K562 (cell line): ENCODE measurements around the gene EML3. TPM values are rescaled to one million over a fixed set of nuclear protein-coding genes. Genes with fewer than 3 reads are reported as not detected.

Experiments used
- ARHGAP35 ChIP-seq: fragments of 450-650 bp; IDR thresholded peaks from 2 replicates; pipeline ENCODE4 v1.6.1; 2018; ENCODE audit not compliant: partially characterized antibody
- BRD9 ChIP-seq: fragments of 450-650 bp; IDR thresholded peaks from 2 replicates; pipeline ENCODE4 v1.6.1; 2018; ENCODE audit warnings: low read depth; ENCODE audit not compliant: partially characterized antibody
- CEBPG ChIP-seq, 3 experiments: fragments of 200-800 bp in 1 of 3; sonication (Bioruptor generic) in 1 of 3; sonication (generic) in 1 of 3; formaldehyde crosslinking in 1 of 3; IDR thresholded peaks in 2 of 3; conservative IDR thresholded peaks in 1 of 3; 2 replicates each; pipeline versions ENCODE4 v1.6.1 to v1.8.0; 2016 to 2022; ENCODE audit warnings: missing compliant biosample characterization in 2 of 3, missing genetic modification characterization in 2 of 3, mild to moderate bottlenecking in 1 of 3, missing genetic modification reagents in 1 of 3
- GTF2E2 ChIP-seq: fragments of 200-800 bp; sonication (Bioruptor generic); IDR thresholded peaks from 2 replicates; pipeline ENCODE4 v1.6.1; 2016; ENCODE audit warnings: missing genetic modification characterization, missing compliant biosample characterization
- KLF10 ChIP-seq: fragments of 250-450 bp; sonication (Bioruptor Pico); IDR thresholded peaks from 2 replicates; pipeline ENCODE4 v1.6.1; 2021; ENCODE audit warnings: matching md5 sums
- KLF16 ChIP-seq: IDR thresholded peaks from 2 replicates; pipeline ENCODE4 v1.6.1; 2016; ENCODE audit warnings: antibody characterized with exemption
- POLR2G ChIP-seq: fragments of 200-400 bp; formaldehyde crosslinking; IDR thresholded peaks from 2 replicates; pipeline ENCODE4 v1.6.1; 2017; ENCODE audit warnings: low read depth, mild to moderate bottlenecking, antibody characterized with exemption, low read length, moderate library complexity
- SAFB ChIP-seq: fragments of 200-400 bp; formaldehyde crosslinking; IDR thresholded peaks from 2 replicates; pipeline ENCODE4 v1.6.1; 2017; ENCODE audit warnings: low read depth, low read length, borderline replicate concordance
- SAP30 ChIP-seq: fragments of 200-600 bp; sonication (generic); IDR thresholded peaks from 2 replicates; pipeline ENCODE4 v1.6.1; 2012; ENCODE audit warnings: borderline replicate concordance, low read depth, mild to moderate bottlenecking, moderate library complexity, low read length, control low read depth, inconsistent platforms; ENCODE audit not compliant: insufficient read depth, poor library complexity, severe bottlenecking
- SMAD4 ChIP-seq: fragments of 250-450 bp; sonication (Bioruptor Pico); conservative IDR thresholded peaks from 2 replicates; pipeline ENCODE4 v1.8.0; 2021; ENCODE audit warnings: inconsistent platforms, mild to moderate bottlenecking, moderate library complexity
- SRF ChIP-seq, 2 experiments: fragments of 250-450, 450-650 bp in 1 of 2; sonication (Bioruptor Pico) in 1 of 2; sonication (generic) in 1 of 2; formaldehyde crosslinking; IDR thresholded peaks; 2 replicates each; pipeline versions ENCODE4 v1.5.0 to v1.5.1; 2020 to 2022; ENCODE audit warnings: mild to moderate bottlenecking in 1 of 2, missing genetic modification reagents in 1 of 2
- TCF3 ChIP-seq: sonication (generic); formaldehyde crosslinking; IDR thresholded peaks from 2 replicates; pipeline ENCODE4 v1.4.0; 2020; ENCODE audit warnings: mild to moderate bottlenecking, missing genetic modification reagents
- TOE1 ChIP-seq, 2 experiments: fragments of 450-650 bp in 1 of 2; sonication (generic) in 1 of 2; formaldehyde crosslinking in 1 of 2; IDR thresholded peaks; 2 replicates each; pipeline versions ENCODE4 v1.7.1 to v1.8.0; 2016 to 2022; ENCODE audit warnings: borderline replicate concordance in 2 of 2, mild to moderate bottlenecking in 2 of 2, antibody characterized with exemption in 1 of 2, inconsistent platforms in 1 of 2, low read depth in 1 of 2, missing genetic modification reagents in 1 of 2, moderate library complexity in 1 of 2
- ZBTB1 ChIP-seq: sonication (generic); formaldehyde crosslinking; IDR thresholded peaks from 2 replicates; pipeline ENCODE4 v1.8.1; 2023; ENCODE audit warnings: missing genetic modification reagents, low read depth, mild to moderate bottlenecking, borderline replicate concordance
- ZBTB8A ChIP-seq: fragments of 450-650 bp; IDR thresholded peaks from 2 replicates; pipeline ENCODE4 v1.6.1; 2018; ENCODE audit warnings: mild to moderate bottlenecking, moderate library complexity; ENCODE audit not compliant: partially characterized antibody
- ZNF41 ChIP-seq: fragments of 250-450 bp; sonication (Bioruptor Pico); conservative IDR thresholded peaks from 2 replicates; pipeline ENCODE4 v1.4.0; 2020; ENCODE audit warnings: mild to moderate bottlenecking
- ZNF57 ChIP-seq: fragments of 450-650 bp; formaldehyde crosslinking; IDR thresholded peaks from 2 replicates; pipeline ENCODE4 v1.4.0; 2020; ENCODE audit warnings: mild to moderate bottlenecking, moderate library complexity
- ZNF584 ChIP-seq: fragments of 200-800 bp; sonication (Bioruptor generic); IDR thresholded peaks from 2 replicates; pipeline ENCODE4 v1.6.1; 2016; ENCODE audit warnings: low read depth, mild to moderate bottlenecking, missing genetic modification characterization, missing compliant biosample characterization
- polyA plus RNA-seq, 8 experiments: library from polyadenylated mRNA; depleted of rRNA in 4 of 8; stranded (reverse) in 5 of 8; unstranded in 3 of 8; fragments of >200 nt; fragmentation: Nextera tagmentation in 2 of 8; fragmentation: Illumina TruSeq in 1 of 8; extraction: Ambion mirVana in 2 of 8; extraction: Trizol in 1 of 8; gene quantifications; 2 replicates each; pipeline versions ENCODE4 v1.2.1 to v1.2.3, GENCODE V29; 2011 to 2014; ENCODE audit warnings: inconsistent platforms in 1 of 8, missing spikeins in 1 of 8
- total RNA-seq, 7 experiments: library from RNA; depleted of rRNA in 6 of 7; stranded (reverse); fragments of >200 nt in 6 of 7; fragmentation: Illumina TruSeq in 2 of 7; extraction: Trizol in 2 of 7; gene quantifications; 2 replicates each; pipeline versions ENCODE4 v1.2.1 to v1.2.3, GENCODE V29; 2011 to 2021; ENCODE audit warnings: low replicate concordance in 1 of 7
- TF ChIP-seq, protein P1 (sequence below): sonication (generic); formaldehyde crosslinking; IDR thresholded peaks from 2 replicates; pipeline ENCODE4 v1.8.0; 2022; ENCODE audit warnings: mild to moderate bottlenecking, missing genetic modification reagents
- TF ChIP-seq, protein P2 (sequence below): fragments of 450-650 bp; formaldehyde crosslinking; IDR thresholded peaks from 2 replicates; pipeline ENCODE4 v1.4.0; 2020; ENCODE audit warnings: mild to moderate bottlenecking, moderate library complexity

Gene EML3
- total and polyA plus RNA-seq, 9 of the 15 experiments (the other 6 are each of a cell fraction or from before 2014, with no cell fraction given) = 0.32 to 90.5 (median 26.4) TPM

DNA sequence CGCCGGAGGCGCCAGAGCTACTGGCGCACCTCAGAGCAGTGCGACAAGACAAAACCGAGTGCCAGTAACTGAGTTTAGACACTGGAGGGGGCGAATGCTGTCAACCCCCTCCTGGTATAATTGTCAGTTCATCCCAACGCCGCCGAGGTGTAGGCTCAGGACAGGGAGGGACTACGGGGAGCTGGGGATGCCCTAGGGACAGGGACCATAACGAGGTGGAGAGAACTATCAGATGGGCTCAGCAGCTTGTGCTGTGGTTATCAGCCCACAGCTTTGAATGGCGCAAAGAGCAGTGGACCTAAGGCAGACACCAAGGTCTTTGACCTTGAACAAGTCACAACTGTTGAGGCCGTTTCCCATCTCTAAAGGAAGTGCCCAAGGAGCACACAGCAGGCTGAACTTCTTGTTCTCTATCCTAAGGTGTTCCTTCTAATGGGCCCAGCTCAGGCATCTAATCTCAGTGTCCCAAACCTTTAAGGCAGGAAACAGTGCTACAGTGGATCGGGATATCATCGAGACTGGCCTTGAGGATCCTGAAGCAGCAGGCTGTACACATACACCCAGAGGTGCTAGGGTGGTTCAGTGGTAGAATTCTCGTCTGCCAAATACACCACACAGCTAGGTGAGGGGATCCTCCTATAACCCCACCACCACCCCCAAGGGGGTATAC, 20.3 kb downstream of the EML3 start (continued):
- TF ChIP-seq TCF3 = peak; percentile 48; the same call in 1 of the 2 replicates
- no peak for TF ChIP-seq TOE1 (IDR thresholded peaks at IDR 0.05; ENCODE audit: borderline replicate concordance)
- no peak for TF ChIP-seq TOE1 (CRISPR knock-in tag; IDR thresholded peaks at IDR 0.05; ENCODE audit: borderline replicate concordance, low read depth)
- TF ChIP-seq ZNF57 = no peak
- TF ChIP-seq ZNF41 = no peak
- TF ChIP-seq SMAD4 (CRISPR knock-in tag) = no peak
- TF ChIP-seq KLF10 (CRISPR knock-in tag) = no peak
- no peak for TF ChIP-seq SRF (CRISPR knock-in tag; IDR thresholded peaks at IDR 0.05)
- TF ChIP-seq, protein P1, sequence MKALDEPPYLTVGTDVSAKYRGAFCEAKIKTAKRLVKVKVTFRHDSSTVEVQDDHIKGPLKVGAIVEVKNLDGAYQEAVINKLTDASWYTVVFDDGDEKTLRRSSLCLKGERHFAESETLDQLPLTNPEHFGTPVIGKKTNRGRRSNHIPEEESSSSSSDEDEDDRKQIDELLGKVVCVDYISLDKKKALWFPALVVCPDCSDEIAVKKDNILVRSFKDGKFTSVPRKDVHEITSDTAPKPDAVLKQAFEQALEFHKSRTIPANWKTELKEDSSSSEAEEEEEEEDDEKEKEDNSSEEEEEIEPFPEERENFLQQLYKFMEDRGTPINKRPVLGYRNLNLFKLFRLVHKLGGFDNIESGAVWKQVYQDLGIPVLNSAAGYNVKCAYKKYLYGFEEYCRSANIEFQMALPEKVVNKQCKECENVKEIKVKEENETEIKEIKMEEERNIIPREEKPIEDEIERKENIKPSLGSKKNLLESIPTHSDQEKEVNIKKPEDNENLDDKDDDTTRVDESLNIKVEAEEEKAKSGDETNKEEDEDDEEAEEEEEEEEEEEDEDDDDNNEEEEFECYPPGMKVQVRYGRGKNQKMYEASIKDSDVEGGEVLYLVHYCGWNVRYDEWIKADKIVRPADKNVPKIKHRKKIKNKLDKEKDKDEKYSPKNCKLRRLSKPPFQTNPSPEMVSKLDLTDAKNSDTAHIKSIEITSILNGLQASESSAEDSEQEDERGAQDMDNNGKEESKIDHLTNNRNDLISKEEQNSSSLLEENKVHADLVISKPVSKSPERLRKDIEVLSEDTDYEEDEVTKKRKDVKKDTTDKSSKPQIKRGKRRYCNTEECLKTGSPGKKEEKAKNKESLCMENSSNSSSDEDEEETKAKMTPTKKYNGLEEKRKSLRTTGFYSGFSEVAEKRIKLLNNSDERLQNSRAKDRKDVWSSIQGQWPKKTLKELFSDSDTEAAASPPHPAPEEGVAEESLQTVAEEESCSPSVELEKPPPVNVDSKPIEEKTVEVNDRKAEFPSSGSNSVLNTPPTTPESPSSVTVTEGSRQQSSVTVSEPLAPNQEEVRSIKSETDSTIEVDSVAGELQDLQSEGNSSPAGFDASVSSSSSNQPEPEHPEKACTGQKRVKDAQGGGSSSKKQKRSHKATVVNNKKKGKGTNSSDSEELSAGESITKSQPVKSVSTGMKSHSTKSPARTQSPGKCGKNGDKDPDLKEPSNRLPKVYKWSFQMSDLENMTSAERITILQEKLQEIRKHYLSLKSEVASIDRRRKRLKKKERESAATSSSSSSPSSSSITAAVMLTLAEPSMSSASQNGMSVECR (CRISPR knock-in tag) = no peak
- TF ChIP-seq ZBTB1 (CRISPR knock-in tag) = 0 out of 2 replicates have a peak, but pooled peaks have one; percentile 52
- TF ChIP-seq POLR2G = no peak
- no peak for TF ChIP-seq ZNF584 (CRISPR knock-in tag)
- TF ChIP-seq, protein P2, sequence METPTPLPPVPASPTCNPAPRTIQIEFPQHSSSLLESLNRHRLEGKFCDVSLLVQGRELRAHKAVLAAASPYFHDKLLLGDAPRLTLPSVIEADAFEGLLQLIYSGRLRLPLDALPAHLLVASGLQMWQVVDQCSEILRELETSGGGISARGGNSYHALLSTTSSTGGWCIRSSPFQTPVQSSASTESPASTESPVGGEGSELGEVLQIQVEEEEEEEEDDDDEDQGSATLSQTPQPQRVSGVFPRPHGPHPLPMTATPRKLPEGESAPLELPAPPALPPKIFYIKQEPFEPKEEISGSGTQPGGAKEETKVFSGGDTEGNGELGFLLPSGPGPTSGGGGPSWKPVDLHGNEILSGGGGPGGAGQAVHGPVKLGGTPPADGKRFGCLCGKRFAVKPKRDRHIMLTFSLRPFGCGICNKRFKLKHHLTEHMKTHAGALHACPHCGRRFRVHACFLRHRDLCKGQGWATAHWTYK (CRISPR knock-in tag) = no peak
- no peak for TF ChIP-seq CEBPG (CRISPR knock-in tag; IDR thresholded peaks at IDR 0.05)
- no peak for TF ChIP-seq CEBPG (tag; conservative IDR thresholded peaks at IDR 0.05 in 1 of 2, IDR thresholded peaks at IDR 0.05 in 1 of 2)
- TF ChIP-seq KLF16 = no peak
- no peak for TF ChIP-seq GTF2E2
- no peak for TF ChIP-seq SAP30
- no peak for TF ChIP-seq BRD9
- TF ChIP-seq SAFB = no peak
- no peak for TF ChIP-seq ZBTB8A
- TF ChIP-seq ARHGAP35 = no peak
